Activated T-helper 1 cell treated with anti-CD3 and anti-CD28 coated beads, Interleukin-2, amount 50 U/mL, for 16 hours (primary cell): Measurements from ENCODE around the gene NAA10.

Source experiments
- DNase-seq, 2 donors: peaks; one replicate each; pipeline ENCODE4 v3.0.0-alpha.2; 2020; ENCODE audit warnings: low read depth in 1 of 2, low spot score in 1 of 2

Gene NAA10

GRCh38 chrX:153885208-153885787, 49.5 kb downstream of the NAA10 start:
- no peak for DNase-seq

DNA sequence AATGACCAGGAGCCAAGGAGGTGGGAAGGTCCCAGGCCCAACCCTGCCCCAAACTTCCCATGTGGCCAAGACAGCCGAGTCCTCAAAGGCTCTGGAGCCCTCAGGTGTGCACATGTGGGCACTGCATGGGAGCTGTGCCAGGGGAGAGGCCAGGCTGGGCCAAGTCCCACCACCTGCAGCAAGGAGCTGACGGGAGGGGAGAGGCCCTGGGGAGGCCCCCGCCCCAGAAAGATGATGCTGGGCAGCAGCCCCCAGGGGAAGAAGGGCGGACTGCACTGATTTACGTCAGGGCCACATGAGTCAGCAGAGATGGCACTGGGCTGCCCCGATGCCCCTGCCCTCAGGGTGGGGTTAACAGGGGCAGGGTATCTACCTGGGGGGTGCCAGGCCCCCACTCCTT, 50.2 kb downstream of the NAA10 start:
- DNase-seq = no peak

DNA sequence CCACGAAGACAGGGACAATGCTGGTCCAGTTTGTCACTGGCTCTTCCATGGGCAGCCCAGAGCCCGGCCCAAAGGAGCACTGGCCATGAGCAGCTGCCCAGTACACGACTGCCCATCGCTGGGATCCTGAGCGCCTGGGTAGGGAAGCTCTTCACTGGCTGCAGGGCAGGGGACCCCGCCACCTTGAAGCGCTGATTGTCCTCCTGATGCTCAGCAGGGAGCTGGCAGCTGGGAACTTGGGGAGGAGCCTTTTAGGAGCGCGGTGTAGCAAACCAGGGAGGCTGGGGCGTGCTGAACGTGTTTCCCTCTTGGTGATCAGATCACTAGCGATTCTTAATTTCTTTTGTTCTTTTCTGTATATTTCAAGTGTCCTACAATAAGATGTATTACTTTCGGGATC, 50.7 kb downstream of the NAA10 start:
- no peak for DNase-seq

DNA sequence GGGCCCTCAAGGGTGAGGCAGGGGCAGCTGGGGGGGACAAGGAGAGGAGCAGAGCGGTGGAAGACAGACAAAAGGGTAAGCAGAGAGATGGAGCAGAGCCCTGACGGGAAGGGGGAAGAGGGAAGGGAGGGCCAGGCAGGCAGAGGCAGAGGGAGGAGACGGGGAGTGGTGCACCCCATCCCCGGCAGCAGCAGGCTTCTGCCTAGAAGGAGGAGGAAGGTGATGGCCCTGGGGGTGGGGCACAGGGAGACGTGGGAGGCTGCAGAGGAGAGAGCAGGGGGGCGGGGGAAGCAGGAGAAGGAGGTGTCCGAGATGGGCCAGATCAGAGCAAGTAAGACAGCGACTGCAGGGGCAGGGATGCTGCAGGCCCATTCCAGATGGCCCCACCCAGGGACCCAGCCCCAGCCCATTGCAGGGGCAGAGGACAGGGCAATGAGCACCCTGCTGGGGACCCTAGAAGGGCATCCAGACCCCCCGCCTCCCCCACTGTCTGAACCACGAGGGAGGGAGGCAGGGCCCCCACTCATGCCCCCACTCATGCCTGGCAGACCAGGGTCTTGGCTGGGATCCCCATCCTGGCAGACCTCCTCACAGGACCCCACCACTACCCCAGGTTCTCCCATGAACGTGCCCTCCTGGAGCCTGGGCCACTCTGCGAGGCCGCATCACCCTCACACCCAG, 51.5 kb downstream of the NAA10 start:
- DNase-seq = no peak

- no peak for DNase-seq
Measured at GRCh38 chrX:153882557-153882956, 52.3 kb downstream of the NAA10 start.

- DNase-seq = no peak
Measured at GRCh38 chrX:153882086-153882498, 52.7 kb downstream of the NAA10 start.

DNA sequence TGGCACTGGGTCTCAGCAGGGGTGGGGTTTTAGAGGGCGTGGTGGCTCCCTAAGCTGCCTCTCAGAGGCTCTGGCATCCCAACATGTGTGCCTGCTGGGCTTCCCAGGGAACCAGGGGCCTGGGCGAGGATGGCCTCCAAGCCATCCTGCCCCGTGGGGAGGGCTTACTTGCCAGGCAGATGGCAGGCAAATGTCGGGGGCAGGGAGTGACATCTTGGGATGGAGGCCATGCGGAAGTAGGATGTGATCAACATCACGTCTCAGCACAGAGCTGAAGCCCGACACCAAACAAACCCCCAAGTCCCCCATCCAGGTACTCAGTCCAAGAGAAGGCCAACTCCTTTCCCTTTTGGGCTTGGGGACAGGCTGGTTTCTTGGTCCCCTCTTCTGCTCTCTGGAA, 53.6 kb downstream of the NAA10 start:
- no peak for DNase-seq

DNA sequence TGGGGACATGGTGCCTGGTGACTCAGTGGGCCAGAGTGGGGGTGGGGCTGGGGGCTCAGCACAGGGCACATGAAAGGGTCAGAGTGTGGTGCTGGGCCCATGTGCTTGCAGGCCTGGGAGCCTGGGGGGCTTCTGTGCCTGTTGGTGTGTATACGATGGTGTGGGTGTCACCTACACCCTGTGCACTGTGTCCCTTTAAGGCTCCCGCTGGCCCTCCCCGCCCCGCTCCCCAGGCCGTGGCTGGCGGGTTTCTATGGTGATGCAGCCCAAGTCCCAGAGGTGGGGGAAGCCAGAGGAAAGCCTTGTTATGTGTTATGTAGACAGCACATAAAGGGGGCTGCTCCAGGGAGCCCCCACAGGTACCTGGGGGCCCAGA, 54.4 kb downstream of the NAA10 start:
- no peak for DNase-seq

- no peak for DNase-seq
Measured at GRCh38 chrX:153879741-153880439, 54.9 kb downstream of the NAA10 start.
